Mesenchymal stem cell (in vitro differentiated cells and primary cell): ENCODE measurements around the gene CROCC2.

ENCODE experiments used
- DNase-seq: peaks from one replicate; pipeline ENCODE4 v3.0.0-alpha.2; 2013
- H2AFZ ChIP-seq: one replicate; pipeline ENCODE4 v1.6.1; 2013; ENCODE audit warnings: low read depth, mild to moderate bottlenecking, control low read depth, inconsistent platforms, low read length, moderate library complexity
- H2AK5ac ChIP-seq: 2 replicates; pipeline ENCODE4 v1.6.1; 2013; ENCODE audit warnings: low read length, moderate library complexity, mild to moderate bottlenecking, inconsistent platforms; ENCODE audit not compliant: severe bottlenecking
- H2BK120ac ChIP-seq: one replicate; pipeline ENCODE4 v1.6.1; 2013; ENCODE audit warnings: low read depth, mild to moderate bottlenecking, inconsistent platforms, low read length, moderate library complexity
- H2BK12ac ChIP-seq, 2 experiments: one replicate each; pipeline ENCODE4 v1.6.1; 2013; ENCODE audit warnings: inconsistent platforms in 2 of 2, low read length in 2 of 2, mild to moderate bottlenecking in 2 of 2, moderate library complexity in 2 of 2, control low read depth in 1 of 2
- H2BK15ac ChIP-seq: one replicate; pipeline ENCODE4 v1.6.1; 2013; ENCODE audit warnings: mild to moderate bottlenecking, low read depth, inconsistent platforms; ENCODE audit not compliant: poor library complexity, severe bottlenecking
- H2BK5ac ChIP-seq: 2 replicates; pipeline ENCODE4 v1.6.1; 2013; ENCODE audit warnings: low read depth, mild to moderate bottlenecking, low read length, control low read depth, inconsistent platforms; ENCODE audit not compliant: poor library complexity, severe bottlenecking
- H3K14ac ChIP-seq, 2 experiments: one replicate each; pipeline ENCODE4 v1.6.1; 2013; ENCODE audit warnings: inconsistent platforms in 2 of 2, low read length in 2 of 2, control low read depth in 1 of 2, mild to moderate bottlenecking in 1 of 2, moderate library complexity in 1 of 2
- H3K18ac ChIP-seq, 2 experiments: one replicate each; pipeline ENCODE4 v1.6.1; 2013; ENCODE audit warnings: inconsistent platforms in 2 of 2, low read length in 2 of 2, control low read depth in 1 of 2, low read depth in 1 of 2, mild to moderate bottlenecking in 1 of 2
- H3K23ac ChIP-seq, 2 experiments: one replicate each; pipeline ENCODE4 v1.6.1; 2013; ENCODE audit warnings: inconsistent platforms in 2 of 2, low read length in 2 of 2, mild to moderate bottlenecking in 2 of 2, moderate library complexity in 2 of 2, control low read depth in 1 of 2
- H3K27ac ChIP-seq: 2 replicates; pipeline ENCODE4 v1.5.1; 2013; ENCODE audit warnings: mild to moderate bottlenecking, moderate library complexity, low read length, control low read depth, inconsistent platforms; ENCODE audit not compliant: poor library complexity, severe bottlenecking
- H3K27me3 ChIP-seq, 2 experiments: 2 replicates each; pipeline versions ENCODE4 v1.6.1 to v1.7.0; 2013; ENCODE audit warnings: low read length in 2 of 2, mild to moderate bottlenecking in 2 of 2, moderate library complexity in 2 of 2, control low read depth in 1 of 2, inconsistent platforms in 1 of 2; ENCODE audit not compliant: control insufficient read depth in 1 of 2, insufficient read depth in 1 of 2
- H3K36me3 ChIP-seq, 2 experiments: 2 replicates each; pipeline versions ENCODE4 v1.6.1 to v1.7.0; 2013; ENCODE audit warnings: low read length in 2 of 2, control low read depth in 1 of 2, inconsistent platforms in 1 of 2, low read depth in 1 of 2, mild to moderate bottlenecking in 1 of 2; ENCODE audit not compliant: insufficient read depth in 2 of 2, control insufficient read depth in 1 of 2
- H3K4ac ChIP-seq, 2 experiments: one replicate each; pipeline ENCODE4 v1.6.1; 2013; ENCODE audit warnings: inconsistent platforms in 2 of 2, low read length in 2 of 2, mild to moderate bottlenecking in 2 of 2, moderate library complexity in 2 of 2, control low read depth in 1 of 2, low read depth in 1 of 2
- H3K4me1 ChIP-seq: 2 replicates; pipeline ENCODE4 v1.6.1; 2013; ENCODE audit warnings: low read depth, low read length, control low read depth; ENCODE audit not compliant: control insufficient read depth, insufficient read depth
- H3K4me2 ChIP-seq: 2 replicates; pipeline ENCODE4 v1.6.1; 2013; ENCODE audit warnings: low read length, mild to moderate bottlenecking, inconsistent platforms; ENCODE audit not compliant: poor library complexity, severe bottlenecking
- H3K4me3 ChIP-seq, 2 experiments: 2 replicates each; pipeline versions ENCODE4 v1.5.1 to v1.7.0; 2013; ENCODE audit warnings: low read length in 2 of 2, mild to moderate bottlenecking in 2 of 2, control low read depth in 1 of 2, low read depth in 1 of 2; ENCODE audit not compliant: insufficient read depth in 1 of 2
- H3K79me1 ChIP-seq: replicated peaks from 2 replicates; pipeline ENCODE4 v1.6.1; 2013; ENCODE audit warnings: mild to moderate bottlenecking, control low read depth, low read length, inconsistent platforms; ENCODE audit not compliant: poor library complexity, severe bottlenecking
- H3K9ac ChIP-seq: 2 replicates; pipeline ENCODE4 v1.7.0; 2013; ENCODE audit warnings: mild to moderate bottlenecking, low read length, moderate library complexity
- H3K9me3 ChIP-seq: 2 replicates; pipeline ENCODE4 v1.7.0; 2013; ENCODE audit warnings: mild to moderate bottlenecking, low read length; ENCODE audit not compliant: control insufficient read depth
- H4K8ac ChIP-seq: one replicate; pipeline ENCODE4 v1.6.1; 2013; ENCODE audit warnings: inconsistent platforms, mild to moderate bottlenecking, low read length, moderate library complexity
- H4K91ac ChIP-seq: one replicate; pipeline ENCODE4 v1.6.1; 2013; ENCODE audit warnings: mild to moderate bottlenecking, low read length, inconsistent platforms
- WGBS: methylation state at CpG from one replicate; pipeline ENCODE4 v1.1.7; 2013; ENCODE audit warnings: mixed read lengths; 5-methylcytosine and 5-hydroxymethylcytosine counted together

CROCC2 gene

DNA sequence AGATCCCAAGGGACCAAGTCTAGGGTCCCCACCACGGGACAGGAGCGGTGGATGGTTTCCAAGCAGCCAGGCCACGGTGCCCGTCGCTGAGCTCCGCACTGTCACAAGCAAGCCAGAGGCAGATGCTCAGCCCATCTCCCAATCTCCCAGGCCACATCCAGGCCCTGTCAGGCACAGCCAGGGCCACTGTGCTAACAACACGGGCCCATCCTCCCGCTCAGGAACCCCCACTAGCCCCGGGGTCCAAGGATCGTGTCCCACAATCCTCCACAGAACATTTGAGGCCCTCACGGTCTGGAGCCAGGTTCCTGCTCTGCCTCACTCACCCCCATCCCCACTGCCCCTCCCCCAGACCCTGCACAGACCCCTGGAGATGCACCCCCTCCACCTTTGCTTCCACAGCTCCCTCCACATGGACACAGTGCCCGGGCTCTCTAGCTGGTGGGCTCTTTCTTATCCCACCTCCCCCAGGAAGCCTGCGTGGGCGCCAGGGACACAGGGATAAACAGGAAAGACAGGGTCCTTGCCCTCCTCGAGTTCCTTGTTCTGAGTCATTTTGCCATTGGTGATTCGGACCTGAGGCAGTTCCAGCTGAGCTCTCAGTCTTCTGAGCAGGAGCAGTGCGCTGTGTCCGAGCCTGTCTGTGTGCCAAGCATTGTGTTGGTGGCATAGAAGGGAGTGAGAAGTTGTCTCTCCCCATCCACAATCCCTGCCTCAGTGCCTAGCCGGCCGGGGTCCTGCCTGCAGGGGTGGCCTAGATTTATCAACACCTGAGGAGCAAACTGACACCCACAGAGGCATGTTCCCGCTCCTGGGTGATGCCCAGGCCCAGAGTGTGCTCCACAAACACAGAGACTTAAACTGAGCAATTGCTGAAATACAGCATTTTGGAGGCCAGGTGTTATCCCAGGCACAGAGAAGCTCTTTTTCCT, 7.0 kb downstream of the CROCC2 start:
- WGBS = 70% methylated on average over 21 of the region's 21 CpGs
- Histone ChIP-seq H2BK5ac (no peak overlapping the region), H3K9ac (peak overlapping the region; percentile 60), H2BK12ac (no peak overlapping the region), H3K14ac (peak overlapping the region in 1 of 2 experiments; percentile 71), H2BK15ac (no peak overlapping the region), H2BK120ac (no peak overlapping the region), H3K27ac (no peak overlapping the region), H2AFZ (no peak overlapping the region), H4K91ac (peak overlapping the region; percentile 47), H3K18ac (no peak overlapping the region), H2AK5ac (no peak overlapping the region), H3K23ac (peak overlapping the region in 1 of 2 experiments; percentile 26), H3K79me1 (no peaks in the 10 kb centered on the region), H3K27me3 (peaks cover 8 to 51% of the 10 kb centered on the region in 2 experiments), H3K36me3 (peaks cover 0 to 3% of the 10 kb centered on the region in 2 experiments), H3K4me1 (peaks cover 19% of the 10 kb centered on the region), H3K4me2 (no peak overlapping the region), H3K4me3 (no peak overlapping the region), H4K8ac (no peak overlapping the region), H3K9me3 (no peaks in the 10 kb centered on the region), H3K4ac (no peak overlapping the region)
- no peak for DNase-seq

GRCh38 chr2:240913810-240914644, 7.9 kb downstream of the CROCC2 start:
- Histone ChIP-seq H2BK15ac (no peak overlapping the region), H3K4me1 (peaks cover 20% of the 10 kb centered on the region), H2BK120ac (no peak overlapping the region), H2BK12ac (no peak overlapping the region), H3K36me3 (peaks cover 0 to 3% of the 10 kb centered on the region in 2 experiments), H3K4me3 (no peak overlapping the region), H3K23ac (no peak overlapping the region), H3K27ac (no peak overlapping the region), H3K27me3 (peaks cover 8 to 51% of the 10 kb centered on the region in 2 experiments), H3K4ac (peak overlapping the region in 1 of 2 experiments; percentile 5), H3K9me3 (no peaks in the 10 kb centered on the region), H4K91ac (no peak overlapping the region), H2AFZ (no peak overlapping the region), H3K14ac (no peak overlapping the region), H2BK5ac (no peak overlapping the region), H2AK5ac (no peak overlapping the region), H3K9ac (peak overlapping the region; percentile 60), H3K79me1 (no peaks in the 10 kb centered on the region), H3K4me2 (no peak overlapping the region), H4K8ac (no peak overlapping the region), H3K18ac (peak overlapping the region in 1 of 2 experiments; percentile 37)
- DNase-seq = peak; percentile 30
- 60% methylated on average over 35 of the region's 36 CpGs for WGBS

- H3K27me3 ChIP-seq = peaks cover 0 to 45% of the 10 kb centered on the region in 2 experiments
- H3K4ac ChIP-seq = no peak overlapping the region
- H3K4me3 ChIP-seq = no peak overlapping the region
- no peak overlapping the region for H2BK120ac ChIP-seq
- no peak overlapping the region for H3K23ac ChIP-seq
- H2BK15ac ChIP-seq = no peak overlapping the region
- peak overlapping the region; percentile 1 for H3K4me2 ChIP-seq
- peaks cover 0 to 3% of the 10 kb centered on the region in 2 experiments for H3K36me3 ChIP-seq
- peak overlapping the region; percentile 57 for H3K9ac ChIP-seq
- no peak overlapping the region for H3K14ac ChIP-seq
- H4K91ac ChIP-seq = no peak overlapping the region
- no peak overlapping the region for H2BK12ac ChIP-seq
- no peak overlapping the region for H4K8ac ChIP-seq
- H3K9me3 ChIP-seq = no peaks in the 10 kb centered on the region
- H3K4me1 ChIP-seq = peaks cover 22% of the 10 kb centered on the region
- WGBS = 66% methylated on average over 25 of the region's 25 CpGs
- no peak overlapping the region for H3K27ac ChIP-seq
- H2AFZ ChIP-seq = no peak overlapping the region
- H3K18ac ChIP-seq = peak overlapping the region in 1 of 2 experiments; percentile 37
- no peak overlapping the region for H2BK5ac ChIP-seq
- DNase-seq = no peak
- H2AK5ac ChIP-seq = no peak overlapping the region
- no peaks in the 10 kb centered on the region for H3K79me1 ChIP-seq
Measured at GRCh38 chr2:240914645-240915525, 8.7 kb downstream of the CROCC2 start.
